HepG2 (cell line): ENCODE data around the gene ZBTB37.

Source experiments
- CTCF ChIP-seq: sonication (generic); formaldehyde crosslinking; IDR thresholded peaks from 2 replicates; pipeline ENCODE4 v1.5.0; 2020; ENCODE audit warnings: mild to moderate bottlenecking, missing genetic modification reagents, moderate library complexity
- EP300 ChIP-seq, 3 experiments: sonication (generic) in 1 of 3; formaldehyde crosslinking in 1 of 3; IDR thresholded peaks; 2 replicates each; pipeline versions ENCODE4 v1.5.1 to v1.6.1; 2011 to 2020; ENCODE audit warnings: low read depth in 2 of 3, low read length in 2 of 3, borderline replicate concordance in 1 of 3, improper control_type of control experiment in 1 of 3, mild to moderate bottlenecking in 1 of 3, missing genetic modification reagents in 1 of 3, moderate library complexity in 1 of 3
- EZH2 ChIP-seq: conservative IDR thresholded peaks from 2 replicates; pipeline ENCODE4 v1.6.1; 2012; ENCODE audit warnings: mild to moderate bottlenecking, low read depth, low read length, moderate library complexity
- FOXA1 ChIP-seq, 2 experiments: fragments of 450-650 bp in 1 of 2; sonication (generic) in 1 of 2; formaldehyde crosslinking in 1 of 2; IDR thresholded peaks; 2 replicates each; pipeline versions ENCODE4 v1.4.0 to v1.6.1; 2016 to 2020; ENCODE audit warnings: missing genetic modification reagents in 1 of 2
- HIVEP1 ChIP-seq: sonication (generic); formaldehyde crosslinking; IDR thresholded peaks from 2 replicates; pipeline ENCODE4 v1.4.0; 2020; ENCODE audit warnings: mild to moderate bottlenecking, missing genetic modification reagents
- PPARG ChIP-seq: conservative IDR thresholded peaks from 2 replicates; pipeline ENCODE4 v1.6.1; 2016; ENCODE audit warnings: missing biosample characterization, missing genetic modification reagents
- TF ChIP-seq, protein P1 (sequence below): sonication (generic); formaldehyde crosslinking; IDR thresholded peaks from 2 replicates; pipeline ENCODE4 v1.9.0; 2021; ENCODE audit warnings: missing genetic modification reagents, borderline replicate concordance

DNA sequence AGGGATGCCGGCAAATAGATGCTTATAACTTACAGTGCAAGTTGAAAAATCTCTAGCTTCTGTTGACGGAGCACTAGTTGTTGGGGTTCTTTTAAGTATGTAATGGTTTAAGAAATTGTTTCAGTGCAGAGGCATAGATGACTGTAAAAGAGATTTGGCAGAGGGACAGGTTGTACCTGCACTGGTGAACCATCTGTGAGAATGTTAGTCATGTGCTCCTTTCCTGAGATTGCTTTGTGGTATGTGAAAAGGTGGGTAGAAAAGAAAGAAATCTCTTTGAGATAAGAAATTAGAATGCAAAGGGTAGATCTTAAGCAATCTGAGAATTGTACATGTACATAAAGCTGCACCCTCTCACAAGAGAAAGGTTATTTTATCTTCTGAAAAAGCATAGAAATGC is 19.4 kb downstream of the ZBTB37 start:
- TF ChIP-seq PPARG (CRISPR knock-in tag), result no peak
- no peak for TF ChIP-seq HIVEP1 (CRISPR knock-in tag)
- no peak for TF ChIP-seq FOXA1 (IDR thresholded peaks at IDR 0.05)
- no peak for TF ChIP-seq FOXA1 (CRISPR knock-in tag; IDR thresholded peaks at IDR 0.05)
- TF ChIP-seq EZH2, result no peak
- TF ChIP-seq, protein P1, sequence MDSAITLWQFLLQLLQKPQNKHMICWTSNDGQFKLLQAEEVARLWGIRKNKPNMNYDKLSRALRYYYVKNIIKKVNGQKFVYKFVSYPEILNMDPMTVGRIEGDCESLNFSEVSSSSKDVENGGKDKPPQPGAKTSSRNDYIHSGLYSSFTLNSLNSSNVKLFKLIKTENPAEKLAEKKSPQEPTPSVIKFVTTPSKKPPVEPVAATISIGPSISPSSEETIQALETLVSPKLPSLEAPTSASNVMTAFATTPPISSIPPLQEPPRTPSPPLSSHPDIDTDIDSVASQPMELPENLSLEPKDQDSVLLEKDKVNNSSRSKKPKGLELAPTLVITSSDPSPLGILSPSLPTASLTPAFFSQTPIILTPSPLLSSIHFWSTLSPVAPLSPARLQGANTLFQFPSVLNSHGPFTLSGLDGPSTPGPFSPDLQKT, result no peak
- TF ChIP-seq EP300 (IDR thresholded peaks at IDR 0.05; ENCODE audit: low read depth in 2 of 2, low read length in 2 of 2), result no peak
- no peak for TF ChIP-seq EP300 (CRISPR knock-in tag; IDR thresholded peaks at IDR 0.05; ENCODE audit: borderline replicate concordance)
- TF ChIP-seq CTCF (CRISPR knock-in tag), result no peak
